NCI-H2081 (cell line): Measurements from ENCODE around the gene IFIT2.
"Not testable (repeated sequence)": the region's sequence is repeated elsewhere in the genome, so short reads cannot be mapped to it uniquely, and the experiment has no call there.

ENCODE experiments used
- DNase-seq, 2 experiments: peaks; one replicate each; lab custom pipeline; 2025; lab: John Stamatoyannopoulos, UW

Gene IFIT2

DNA sequence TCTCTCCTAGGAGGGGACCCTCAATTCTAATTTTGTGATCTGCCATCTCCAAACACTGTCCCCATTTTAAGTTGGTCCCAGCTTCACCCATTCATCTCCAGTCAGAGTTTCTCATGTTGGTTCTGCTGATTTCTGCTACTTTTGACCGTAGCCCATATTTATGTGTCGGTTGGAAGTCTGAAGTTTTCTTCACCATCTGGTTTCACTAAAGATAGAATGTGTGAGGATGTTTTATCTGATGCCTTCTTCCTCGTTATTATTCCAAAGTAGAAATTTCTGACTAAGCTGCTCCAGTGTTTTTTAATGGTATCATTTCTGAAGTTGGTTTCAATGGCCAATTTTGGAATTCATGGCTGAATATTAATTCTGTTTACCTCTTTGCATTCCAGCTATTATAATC lies 21.3 kb upstream of the IFIT2 start:
- no peak for DNase-seq

DNA sequence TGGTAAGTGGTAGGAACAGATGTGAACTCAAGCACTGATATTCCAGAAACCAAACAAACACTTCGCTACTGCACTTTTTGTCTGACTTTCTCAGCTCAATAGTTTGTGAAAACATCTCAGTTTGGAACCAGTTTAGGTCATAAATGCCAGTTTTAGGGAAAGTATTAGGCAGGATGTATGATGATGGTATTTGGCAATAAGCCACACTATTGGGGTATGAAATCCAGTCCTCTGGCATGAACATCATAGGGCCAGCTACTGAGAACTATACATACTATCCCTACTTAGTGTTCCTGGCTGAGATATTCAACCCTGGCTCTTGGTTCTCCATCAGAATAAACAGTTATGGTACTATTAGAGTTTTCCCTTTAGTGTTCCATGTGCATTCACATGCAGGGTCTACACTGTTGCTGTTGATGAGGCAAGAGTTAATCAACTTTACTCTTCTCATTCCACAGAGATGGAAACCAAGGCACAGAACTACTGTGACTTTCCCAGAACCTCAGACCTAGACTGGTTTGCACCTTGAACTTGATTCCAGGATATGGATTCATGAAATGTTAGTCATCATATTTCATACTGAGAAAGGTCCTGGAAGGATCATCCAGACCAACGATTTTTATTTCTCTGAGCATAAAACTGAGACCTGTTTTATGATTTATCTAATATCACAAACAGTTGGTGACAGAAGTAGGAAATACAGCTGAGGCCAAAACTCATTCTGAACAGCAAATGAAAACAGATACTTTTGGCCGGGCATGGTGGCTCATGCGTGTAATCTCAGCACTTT lies 20.0 kb upstream of the IFIT2 start:
- DNase-seq = no peak

DNA sequence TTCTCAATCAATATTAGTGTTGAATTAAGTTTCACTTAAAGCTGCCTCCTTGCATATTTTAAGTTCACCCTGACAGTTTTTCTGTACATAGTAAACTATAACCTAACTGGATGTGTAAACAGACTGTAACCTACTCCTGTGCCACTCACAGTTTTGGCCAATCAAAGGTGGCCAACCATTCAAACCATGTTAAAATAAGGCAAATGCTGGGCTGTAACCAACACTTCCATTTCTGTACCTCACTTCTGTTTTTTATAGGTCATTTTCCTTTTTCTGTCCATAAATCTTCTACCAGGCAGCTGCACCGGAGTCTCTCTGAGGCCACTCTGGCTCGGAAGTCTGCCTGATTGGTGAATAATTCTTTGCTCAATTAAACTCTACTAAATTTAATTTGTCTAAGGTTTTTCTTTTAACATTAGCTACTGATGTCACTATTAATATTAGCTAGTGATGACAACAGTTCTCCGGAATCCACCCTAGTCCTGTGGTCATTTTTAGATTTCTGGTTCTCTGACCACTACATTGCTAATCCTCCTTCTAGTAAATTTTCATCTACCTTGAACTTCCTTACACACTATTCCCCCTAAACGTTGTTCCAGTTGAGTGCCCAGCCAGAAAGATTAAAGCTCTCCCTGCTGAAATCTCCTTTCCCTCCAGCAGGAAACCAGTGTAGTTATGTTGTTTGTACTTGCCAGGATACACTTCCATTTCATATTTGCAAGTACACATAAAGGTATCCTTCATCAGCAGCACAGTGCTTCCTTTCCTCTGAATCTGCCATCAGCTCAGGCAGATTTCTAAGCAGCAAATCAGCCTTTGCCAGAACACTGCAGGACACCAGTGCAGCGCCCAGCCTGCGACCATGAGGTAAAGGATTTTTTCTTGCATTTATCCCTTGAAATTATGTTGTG lies 18.6 kb upstream of the IFIT2 start:
- DNase-seq = peak in 1 of 2 experiments; percentile 49

DNA sequence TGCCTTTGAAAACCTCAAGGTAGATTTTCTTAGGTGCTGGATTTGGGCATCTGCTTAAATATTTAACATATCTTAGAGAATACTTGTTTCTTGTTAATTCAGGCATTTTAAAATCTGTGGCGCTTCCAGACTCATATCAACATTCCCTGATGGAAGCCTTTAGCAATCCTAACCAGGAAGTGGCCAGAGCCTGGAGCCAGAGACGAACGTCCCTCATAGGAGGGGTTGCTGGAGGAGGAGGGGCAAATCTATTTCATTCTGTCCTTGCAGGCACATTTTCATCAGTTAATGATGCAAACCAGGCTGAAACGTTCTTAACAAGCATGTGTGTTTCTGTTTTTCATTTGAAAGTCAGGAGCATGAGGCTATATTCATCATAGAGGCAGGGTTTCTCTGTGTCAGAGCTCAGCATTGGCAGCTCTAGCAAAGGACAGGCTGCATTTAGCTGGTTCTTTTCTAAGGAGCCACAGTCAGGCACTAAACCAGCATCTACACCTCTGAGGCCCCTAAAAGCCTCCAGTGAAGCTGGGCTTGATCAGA lies 17.8 kb upstream of the IFIT2 start:
- peak; percentile 36 to 59 for DNase-seq

DNA sequence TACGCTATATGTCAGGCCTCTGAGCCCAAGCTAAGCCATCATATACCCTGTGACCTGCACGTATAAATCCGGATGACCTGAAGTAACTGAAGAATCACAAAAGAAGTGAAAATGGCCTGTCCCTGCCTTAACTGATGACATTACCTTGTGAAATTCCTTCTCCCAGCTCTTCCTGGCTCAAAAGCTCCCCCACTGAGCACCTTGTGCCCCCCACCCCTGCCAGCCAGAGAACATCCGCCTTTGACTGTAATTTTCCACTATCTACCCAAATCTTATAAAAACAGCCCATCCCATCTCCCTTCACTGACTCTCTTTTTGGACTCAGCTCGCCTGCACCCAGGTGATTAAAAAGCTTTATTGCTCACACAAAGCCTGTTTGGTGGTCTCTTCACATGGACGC lies 17.1 kb upstream of the IFIT2 start:
- DNase-seq = not testable (repeated sequence)

DNA sequence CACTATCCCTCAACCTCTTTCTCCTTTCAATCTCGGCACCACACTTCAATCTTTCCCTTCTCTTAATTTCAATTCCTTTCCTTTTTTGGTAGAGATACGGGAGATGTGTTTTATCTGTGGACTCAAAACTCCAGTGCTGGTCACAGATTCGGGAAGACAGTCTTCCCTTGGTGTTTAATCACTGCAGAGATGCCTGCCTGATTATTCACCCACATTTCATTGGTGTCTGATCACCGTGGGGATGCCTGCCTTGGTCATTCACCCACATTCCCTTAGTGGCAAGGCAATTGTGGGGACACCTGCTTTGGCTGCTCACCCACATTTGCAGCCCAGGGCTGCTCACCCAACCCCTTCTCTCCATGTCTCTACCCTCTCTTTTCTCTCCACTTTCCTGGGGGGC lies 16.5 kb upstream of the IFIT2 start:
- not testable (repeated sequence) for DNase-seq

DNA sequence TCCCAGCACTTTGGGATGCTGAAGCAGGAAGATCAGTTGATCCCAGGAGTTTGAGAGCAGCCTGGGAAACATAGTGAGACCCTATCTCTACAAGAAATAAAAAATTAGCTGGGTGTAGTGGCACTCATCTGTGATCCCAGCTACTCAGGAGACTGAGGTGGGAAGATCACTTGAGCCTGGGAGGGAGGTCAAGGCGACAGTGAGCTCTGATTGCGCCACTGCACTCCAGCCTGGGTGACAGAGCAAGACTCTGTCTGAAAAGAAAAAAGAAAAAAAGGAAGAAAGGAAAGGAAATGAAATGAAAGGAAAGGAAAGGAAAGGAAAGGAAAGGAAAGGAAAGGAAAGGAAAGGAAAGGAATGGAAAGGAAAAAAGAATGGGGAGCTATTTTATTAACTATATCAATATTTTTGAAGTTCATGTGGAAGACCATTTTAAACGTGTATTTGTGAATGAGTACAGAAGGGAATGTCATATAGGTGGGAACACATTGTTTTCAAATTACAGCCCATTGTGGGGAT lies 7.1 kb upstream of the IFIT2 start:
- DNase-seq = no peak

DNA sequence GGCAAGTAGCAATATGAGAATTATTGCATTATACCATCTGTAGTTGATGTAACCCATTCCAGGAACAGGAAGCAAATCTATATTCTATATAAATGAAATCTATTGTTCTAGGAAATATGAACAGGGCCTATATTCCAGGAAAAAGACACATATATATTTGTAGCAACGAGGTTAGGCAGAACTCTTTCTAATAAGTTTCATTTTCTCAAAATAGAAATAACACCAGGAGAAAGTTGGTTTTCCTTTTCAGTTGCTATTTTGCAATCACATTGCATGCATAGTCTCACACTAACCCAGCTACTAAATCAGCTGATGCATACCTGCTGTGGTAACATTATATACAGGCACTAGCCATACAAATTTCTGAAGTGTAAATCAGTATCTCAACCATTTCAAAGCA lies 6.2 kb upstream of the IFIT2 start:
- DNase-seq = no peak

DNA sequence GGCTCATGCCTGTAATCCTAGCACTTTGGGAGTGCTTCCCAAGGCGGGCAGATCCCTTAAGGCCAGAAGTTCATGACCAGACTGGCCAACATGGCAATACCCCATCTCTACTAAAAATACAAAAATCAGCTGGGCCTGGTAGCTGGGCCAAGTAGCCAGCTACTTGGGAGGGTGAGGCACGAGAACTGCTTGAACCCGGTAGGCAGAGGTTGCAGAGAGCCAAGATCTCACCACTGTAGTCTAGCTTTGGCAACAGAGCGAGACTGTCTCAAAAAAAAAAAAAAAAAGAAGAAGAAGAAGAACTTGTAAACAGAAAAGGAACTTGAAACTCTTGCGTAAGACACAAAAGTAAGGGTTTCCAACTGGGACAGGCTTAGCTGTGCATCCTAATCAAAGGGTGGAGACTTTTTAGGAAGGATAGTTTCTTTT lies 5.6 kb upstream of the IFIT2 start:
- no peak for DNase-seq

DNA sequence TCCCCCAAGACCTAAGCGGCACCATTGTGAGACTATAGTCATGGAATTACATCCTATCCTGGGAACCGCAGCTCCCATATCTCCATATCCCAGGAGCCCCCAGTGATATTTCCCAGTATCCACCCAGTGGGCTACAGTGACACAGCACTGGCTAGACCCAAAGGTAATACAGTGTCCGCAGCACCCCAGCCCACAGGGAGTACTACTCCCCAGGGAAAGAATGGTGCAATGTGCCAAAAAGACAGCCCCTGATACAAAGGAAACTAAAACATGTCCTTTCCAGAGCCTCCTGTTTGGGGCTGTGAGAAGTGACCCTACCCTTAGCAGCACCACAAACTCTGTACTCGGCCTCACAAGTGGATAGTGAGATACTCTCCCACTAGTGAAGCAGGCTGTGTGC lies 4.5 kb upstream of the IFIT2 start:
- DNase-seq = no peak

DNA sequence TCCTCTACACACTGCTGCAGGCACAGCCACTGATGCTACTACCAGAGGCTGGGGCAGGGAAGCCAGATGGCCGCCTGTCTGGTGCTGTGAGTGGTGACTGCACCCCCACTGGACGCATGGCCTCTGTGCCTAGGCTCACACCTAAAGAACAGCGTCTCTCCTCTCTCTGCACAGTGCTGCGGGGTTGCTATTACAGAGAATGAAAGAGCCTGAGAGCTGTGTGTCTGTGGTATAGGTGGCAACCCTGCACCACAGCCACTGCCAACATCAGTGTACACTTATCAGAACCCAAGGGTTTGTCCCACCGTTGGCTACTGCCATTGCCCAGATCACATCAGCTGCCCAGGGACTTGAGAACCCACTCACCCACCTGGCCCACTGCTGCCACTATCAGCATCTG lies 4.1 kb upstream of the IFIT2 start:
- DNase-seq = no peak

DNA sequence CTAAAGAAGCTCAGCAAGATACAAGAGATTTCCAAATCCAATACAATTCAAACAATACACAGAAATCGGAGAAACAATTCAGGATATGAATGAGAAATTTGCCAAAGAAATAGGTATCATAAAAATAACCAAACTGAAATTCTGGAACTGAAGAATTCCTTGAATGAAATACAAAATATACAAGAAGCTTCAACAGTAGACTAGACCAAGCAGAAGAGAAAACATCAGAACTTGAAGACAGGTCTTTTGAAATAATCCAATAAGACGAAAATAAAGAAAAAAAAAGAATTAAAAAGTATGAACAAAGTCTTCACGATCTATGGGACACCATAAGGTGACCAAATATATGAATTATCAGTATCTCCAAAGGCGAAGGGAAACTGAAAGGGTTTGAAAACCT lies 2.8 kb upstream of the IFIT2 start:
- DNase-seq = no peak

DNA sequence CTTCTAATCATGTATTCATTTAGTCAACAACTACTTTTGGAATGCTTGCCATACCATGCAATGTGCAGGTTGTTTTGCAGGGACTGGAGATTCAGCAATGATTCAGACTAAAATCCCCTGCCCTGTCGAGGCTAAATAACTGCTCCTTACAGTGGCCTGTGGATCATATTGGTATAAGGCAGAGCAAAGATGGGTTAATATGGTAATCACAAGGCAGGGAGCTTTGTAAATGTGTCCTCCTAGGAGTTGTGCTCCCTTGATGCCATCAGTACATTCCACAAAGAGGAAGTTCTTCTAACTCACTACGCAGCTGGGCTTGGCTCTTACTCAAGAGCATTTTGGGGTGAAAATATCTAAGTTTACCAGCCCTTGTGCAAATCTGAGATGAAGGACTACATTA lies 614 bp upstream of the IFIT2 start:
- no peak for DNase-seq

DNA sequence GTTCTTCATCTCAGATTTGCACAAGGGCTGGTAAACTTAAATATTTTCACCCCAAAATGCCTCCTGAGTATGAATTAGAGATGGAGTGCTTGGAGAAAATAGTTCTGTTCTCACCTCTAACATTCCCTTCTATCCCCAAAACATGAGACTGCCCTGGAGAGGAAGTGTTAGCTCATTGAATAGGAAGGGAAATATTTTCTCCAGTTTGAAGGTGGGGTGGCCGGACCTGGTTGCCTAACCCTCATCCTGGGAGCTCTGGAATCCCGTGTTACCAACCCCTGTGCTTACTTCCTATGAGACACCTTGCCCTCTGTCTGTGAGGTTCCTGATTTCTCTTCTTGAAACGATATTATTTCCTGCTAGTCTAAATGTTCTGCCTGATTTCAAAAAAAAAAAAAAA lies 779 bp downstream of the IFIT2 start:
- no peak for DNase-seq

DNA sequence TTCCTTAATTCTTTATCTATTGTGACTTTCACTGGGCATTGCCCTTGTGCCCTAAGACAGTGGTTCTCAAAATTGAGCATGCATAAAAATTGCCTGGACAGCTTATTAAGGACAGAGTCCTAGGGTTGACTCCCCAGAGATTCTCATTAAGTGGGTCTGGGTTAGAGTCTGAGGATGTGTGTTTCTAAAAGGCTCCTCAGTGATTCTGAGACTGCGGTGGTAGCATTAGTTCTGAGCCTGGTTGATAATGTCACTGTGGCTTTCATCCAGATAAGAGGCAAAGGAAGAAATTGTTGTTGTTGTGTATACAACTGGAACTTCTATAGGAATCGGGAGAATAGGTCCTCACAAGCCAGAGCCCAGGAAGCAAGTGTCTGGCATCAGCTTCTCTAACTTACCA lies 1.3 kb downstream of the IFIT2 start:
- DNase-seq = no peak

DNA sequence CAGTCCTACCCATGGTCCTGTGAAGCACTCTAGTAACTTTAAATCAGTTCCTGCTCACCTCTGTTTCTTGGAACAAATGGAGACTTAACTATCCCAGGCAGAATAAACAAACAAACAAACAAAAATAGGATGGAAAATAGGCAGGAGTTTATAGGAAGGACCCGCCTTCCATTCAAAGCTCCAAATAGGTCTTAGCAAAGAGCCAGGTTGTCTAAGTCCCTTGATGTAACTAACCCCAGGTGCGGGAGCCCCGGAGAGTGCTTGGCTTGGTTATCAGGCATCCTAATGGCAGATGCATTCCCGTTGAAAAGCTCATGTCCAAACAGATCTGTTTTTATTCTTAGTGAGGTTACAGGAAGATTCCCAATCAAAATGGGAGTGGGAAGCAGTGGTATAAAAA lies 2.2 kb downstream of the IFIT2 start:
- no peak for DNase-seq

DNA sequence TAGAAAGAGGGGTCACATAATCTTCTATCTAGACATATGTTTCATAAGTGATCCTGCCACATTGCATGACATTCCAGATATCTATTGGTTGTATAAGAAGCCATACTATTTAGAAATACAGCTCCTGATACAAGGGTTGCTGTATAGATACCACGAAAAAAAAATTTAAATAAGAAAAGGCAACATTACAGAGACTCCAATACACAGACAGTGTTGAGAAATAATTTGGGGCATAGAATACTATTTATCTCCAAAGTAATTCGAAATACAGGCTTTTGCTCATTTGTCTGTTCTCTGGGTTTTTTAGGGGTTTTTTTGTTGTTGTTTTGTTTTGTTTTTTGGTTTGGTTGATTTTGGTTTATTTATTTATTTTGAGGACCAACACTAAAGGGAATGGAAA lies 2.6 kb downstream of the IFIT2 start:
- DNase-seq = no peak

DNA sequence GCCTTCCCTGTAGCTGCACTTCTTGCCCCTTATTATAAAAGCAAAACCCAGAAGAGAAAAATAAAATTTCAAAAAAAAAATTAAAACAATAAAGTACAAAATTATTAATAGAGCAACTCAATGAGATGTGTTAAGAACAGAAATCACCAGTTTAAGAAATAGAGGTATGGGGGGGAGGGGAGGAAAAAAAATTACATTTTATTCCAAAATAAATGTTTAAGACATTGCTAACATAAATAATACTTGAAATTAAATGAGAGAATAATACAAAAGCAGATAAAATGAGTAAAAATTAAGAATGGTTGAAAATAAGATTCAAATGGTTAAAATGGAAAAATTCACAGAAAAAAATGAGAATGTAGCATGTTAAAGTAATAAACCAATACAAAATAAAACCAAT lies 3.1 kb downstream of the IFIT2 start:
- no peak for DNase-seq

DNA sequence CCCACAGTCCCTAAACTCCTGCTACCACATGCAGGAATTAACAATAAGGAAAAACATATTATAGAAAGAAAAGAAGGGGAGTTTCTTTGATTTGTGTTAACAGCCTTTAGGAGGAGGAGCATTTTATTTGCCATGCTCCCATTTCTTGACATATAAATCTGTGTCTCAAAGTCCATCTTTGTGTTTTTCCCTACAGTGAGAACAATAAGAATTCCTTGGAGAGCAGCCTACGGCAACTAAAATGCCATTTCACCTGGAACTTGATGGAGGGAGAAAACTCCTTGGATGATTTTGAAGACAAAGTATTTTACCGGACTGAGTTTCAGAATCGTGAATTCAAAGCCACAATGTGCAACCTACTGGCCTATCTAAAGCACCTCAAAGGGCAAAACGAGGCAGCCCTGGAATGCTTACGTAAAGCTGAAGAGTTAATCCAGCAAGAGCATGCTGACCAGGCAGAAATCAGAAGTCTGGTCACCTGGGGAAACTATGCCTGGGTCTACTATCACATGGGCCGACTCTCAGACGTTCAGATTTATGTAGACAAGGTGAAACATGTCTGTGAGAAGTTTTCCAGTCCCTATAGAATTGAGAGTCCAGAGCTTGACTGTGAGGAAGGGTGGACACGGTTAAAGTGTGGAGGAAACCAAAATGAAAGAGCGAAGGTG lies 4.1 kb downstream of the IFIT2 start:
- DNase-seq = no peak

DNA sequence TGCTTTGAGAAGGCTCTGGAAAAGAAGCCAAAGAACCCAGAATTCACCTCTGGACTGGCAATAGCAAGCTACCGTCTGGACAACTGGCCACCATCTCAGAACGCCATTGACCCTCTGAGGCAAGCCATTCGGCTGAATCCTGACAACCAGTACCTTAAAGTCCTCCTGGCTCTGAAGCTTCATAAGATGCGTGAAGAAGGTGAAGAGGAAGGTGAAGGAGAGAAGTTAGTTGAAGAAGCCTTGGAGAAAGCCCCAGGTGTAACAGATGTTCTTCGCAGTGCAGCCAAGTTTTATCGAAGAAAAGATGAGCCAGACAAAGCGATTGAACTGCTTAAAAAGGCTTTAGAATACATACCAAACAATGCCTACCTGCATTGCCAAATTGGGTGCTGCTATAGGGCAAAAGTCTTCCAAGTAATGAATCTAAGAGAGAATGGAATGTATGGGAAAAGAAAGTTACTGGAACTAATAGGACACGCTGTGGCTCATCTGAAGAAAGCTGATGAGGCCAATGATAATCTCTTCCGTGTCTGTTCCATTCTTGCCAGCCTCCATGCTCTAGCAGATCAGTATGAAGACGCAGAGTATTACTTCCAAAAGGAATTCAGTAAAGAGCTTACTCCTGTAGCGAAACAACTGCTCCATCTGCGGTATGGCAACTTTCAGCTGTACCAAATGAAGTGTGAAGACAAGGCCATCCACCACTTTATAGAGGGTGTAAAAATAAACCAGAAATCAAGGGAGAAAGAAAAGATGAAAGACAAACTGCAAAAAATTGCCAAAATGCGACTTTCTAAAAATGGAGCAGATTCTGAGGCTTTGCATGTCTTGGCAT lies 4.8 kb downstream of the IFIT2 start:
- DNase-seq = no peak

DNA sequence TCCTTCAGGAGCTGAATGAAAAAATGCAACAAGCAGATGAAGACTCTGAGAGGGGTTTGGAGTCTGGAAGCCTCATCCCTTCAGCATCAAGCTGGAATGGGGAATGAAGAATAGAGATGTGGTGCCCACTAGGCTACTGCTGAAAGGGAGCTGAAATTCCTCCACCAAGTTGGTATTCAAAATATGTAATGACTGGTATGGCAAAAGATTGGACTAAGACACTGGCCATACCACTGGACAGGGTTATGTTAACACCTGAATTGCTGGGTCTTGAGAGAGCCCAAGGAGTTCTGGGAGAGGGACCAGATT lies 5.4 kb downstream of the IFIT2 start:
- no peak for DNase-seq

DNA sequence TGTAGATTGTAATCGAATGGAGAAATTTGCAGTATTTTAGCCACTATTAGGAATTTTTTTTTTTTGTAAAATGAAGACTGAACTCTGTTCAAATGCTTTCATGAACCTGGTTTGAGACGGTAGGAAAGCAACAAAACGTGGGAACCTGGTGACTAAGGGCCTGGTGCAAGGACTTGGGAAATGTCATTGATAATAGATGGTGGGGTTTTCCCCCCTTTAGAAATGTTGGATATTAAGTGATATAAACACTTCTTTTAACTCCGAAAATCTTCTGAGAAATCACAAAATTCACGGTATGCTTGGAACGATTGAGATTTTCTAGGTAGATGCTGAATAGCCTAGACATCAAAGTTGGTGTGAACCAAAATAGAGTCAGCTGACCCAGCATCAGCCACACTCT lies 6.4 kb downstream of the IFIT2 start:
- no peak for DNase-seq
